ENCODE data around the gene TMEM132C. TPM values are rescaled to one million over a fixed set of nuclear protein-coding genes. Genes with fewer than 3 reads are reported as not detected.
A peak's percentile ranks its signal among the peaks of the same experiment; 100 is the strongest.
"Not testable (repeated sequence)": the region's sequence is repeated elsewhere in the genome, so short reads cannot be mapped to it uniquely, and the experiment has no call there.

Gene TMEM132C
- total RNA-seq, 1 donor from 2014 or later: 3.9 TPM

- Mint-ChIP-seq H3K27ac (peak overlapping the region; percentile 19), H3K4me3 (no peak overlapping the region), H3K36me3 (no peaks in the 10 kb centered on the region), H3K27me3 (ENCODE audit: insufficient read depth, low read depth) (peaks cover 11% of the 10 kb centered on the region), H3K9me3 (peaks cover 13% of the 10 kb centered on the region), H3K4me1 (peaks cover 12% of the 10 kb centered on the region)
- TF ChIP-seq EZH2phosphoT487 (IDR thresholded peaks at IDR 0.05) (no peak), EZH2 (IDR thresholded peaks at IDR 0.05) (no peak), CTCF (IDR thresholded peaks at IDR 0.05) (no peak)
- Histone ChIP-seq H3K4me1 (no peaks in the 10 kb centered on the region), H3K27me3 (no peaks in the 10 kb centered on the region), H3K9me3 (ENCODE audit: low read depth) (no peaks in the 10 kb centered on the region), H3K27ac (no peak overlapping the region), H4K20me1 (ENCODE audit: low read depth) (no peaks in the 10 kb centered on the region), H2AFZ (replicated peaks) (no peak overlapping the region), H3F3A (ENCODE audit: low read depth) (no peaks in the 10 kb centered on the region), H3K4me3 (no peak overlapping the region), H3K36me3 (no peaks in the 10 kb centered on the region), H3K9ac (no peak overlapping the region), H3K79me2 (ENCODE audit: low read depth) (no peaks in the 10 kb centered on the region), H3K4me2 (no peak overlapping the region)
- DNase-seq (ENCODE audit: low spot score): no peak
These were observed 21.8 kb upstream of the TMEM132C start for GRCh38 chr12:128245121-128245520.

- Histone ChIP-seq H3K79me2 (ENCODE audit: low read depth) (no peaks in the 10 kb centered on the region), H3K4me1 (no peaks in the 10 kb centered on the region), H3K9me3 (ENCODE audit: low read depth) (no peaks in the 10 kb centered on the region), H3K27me3 (no peaks in the 10 kb centered on the region), H3K36me3 (no peaks in the 10 kb centered on the region), H2AFZ (replicated peaks) (no peak overlapping the region), H3K9ac (no peak overlapping the region), H3F3A (ENCODE audit: low read depth) (no peaks in the 10 kb centered on the region), H4K20me1 (ENCODE audit: low read depth) (no peaks in the 10 kb centered on the region), H3K27ac (no peak overlapping the region), H3K4me3 (no peak overlapping the region), H3K4me2 (no peak overlapping the region)
- H3K4me1 Mint-ChIP-seq: peaks cover 12% of the 10 kb centered on the region
- H3K36me3 Mint-ChIP-seq: no peaks in the 10 kb centered on the region
- peaks cover 13% of the 10 kb centered on the region for H3K9me3 Mint-ChIP-seq
- H3K27me3 Mint-ChIP-seq (ENCODE audit: insufficient read depth, low read depth): peaks cover 9% of the 10 kb centered on the region
- DNase-seq (ENCODE audit: low spot score): no peak
- no peak for TF ChIP-seq EZH2 (IDR thresholded peaks at IDR 0.05)
- TF ChIP-seq CTCF (IDR thresholded peaks at IDR 0.05): no peak
- TF ChIP-seq EZH2phosphoT487 (IDR thresholded peaks at IDR 0.05): no peak
- H3K4me3 Mint-ChIP-seq: no peak overlapping the region
- H3K27ac Mint-ChIP-seq: no peak overlapping the region
These were observed 21.1 kb upstream of the TMEM132C start for GRCh38 chr12:128245905-128246304.

- Mint-ChIP-seq H3K9me3 (peaks cover 15% of the 10 kb centered on the region), H3K4me3 (no peak overlapping the region), H3K27ac (no peak overlapping the region), H3K36me3 (no peaks in the 10 kb centered on the region), H3K4me1 (peaks cover 7% of the 10 kb centered on the region), H3K27me3 (ENCODE audit: insufficient read depth, low read depth) (peaks cover under 1% of the 10 kb centered on the region)
- H3K4me3 ChIP-seq: no peak overlapping the region
- H3K9ac ChIP-seq: no peak overlapping the region
- no peaks in the 10 kb centered on the region for H3K36me3 ChIP-seq
- no peaks in the 10 kb centered on the region for H3K4me1 ChIP-seq
- H4K20me1 ChIP-seq (ENCODE audit: low read depth): no peaks in the 10 kb centered on the region
- H3K79me2 ChIP-seq (ENCODE audit: low read depth): no peaks in the 10 kb centered on the region
- H3K27ac ChIP-seq: no peak overlapping the region
- H3K27me3 ChIP-seq: no peaks in the 10 kb centered on the region
- no peaks in the 10 kb centered on the region for H3F3A ChIP-seq (ENCODE audit: low read depth)
- TF ChIP-seq EZH2 (IDR thresholded peaks at IDR 0.05) (no peak), EZH2phosphoT487 (IDR thresholded peaks at IDR 0.05) (no peak), CTCF (IDR thresholded peaks at IDR 0.05) (no peak)
- no peak overlapping the region for H3K4me2 ChIP-seq
- no peak for DNase-seq (ENCODE audit: low spot score)
- no peak overlapping the region for H2AFZ ChIP-seq (replicated peaks)
- no peaks in the 10 kb centered on the region for H3K9me3 ChIP-seq (ENCODE audit: low read depth)
These were observed 16.9 kb upstream of the TMEM132C start for GRCh38 chr12:128250096-128250495.

- not testable (repeated sequence) for H3K9me3 Mint-ChIP-seq; H3F3A ChIP-seq (ENCODE audit: low read depth); H4K20me1 ChIP-seq (ENCODE audit: low read depth); H3K4me1 ChIP-seq; DNase-seq (ENCODE audit: low spot score); H3K27me3 Mint-ChIP-seq (ENCODE audit: insufficient read depth, low read depth); H3K4me2 ChIP-seq; H3K27ac Mint-ChIP-seq; H3K4me3 Mint-ChIP-seq; H2AFZ ChIP-seq (replicated peaks); H3K79me2 ChIP-seq (ENCODE audit: low read depth); H3K36me3 ChIP-seq; H3K27ac ChIP-seq; H3K36me3 Mint-ChIP-seq; H3K9me3 ChIP-seq (ENCODE audit: low read depth); H3K27me3 ChIP-seq; H3K9ac ChIP-seq; H3K4me3 ChIP-seq
- peaks cover 20% of the 10 kb centered on the region for H3K4me1 Mint-ChIP-seq
These were observed 13.1 kb upstream of the TMEM132C start for GRCh38 chr12:128253829-128254228.
